GM23338 (cell line): ENCODE results near the gene NRCAM. TPM values are rescaled to one million over a fixed set of nuclear protein-coding genes. Genes with fewer than 3 reads are reported as not detected.

ENCODE experiments used
- ATAC-seq: fragments of 200-7000 bp; cut with Tn5 transposase; 3 replicates; pipeline ENCODE4 v1.9.1; 2020
- DNase-seq: peaks from one replicate; pipeline ENCODE4 v3.0.0-alpha.2; 2015; ENCODE audit warnings: low spot score
- H2AFZ ChIP-seq: fragments of 200-600 bp; sonication (generic); 2 replicates; pipeline ENCODE4 v1.8.0; 2016; ENCODE audit warnings: antibody characterized with exemption, mild to moderate bottlenecking, moderate library complexity
- H3F3A ChIP-seq: fragments of 200-600 bp; sonication (generic); replicated peaks from 2 replicates; pipeline ENCODE4 v1.8.0; 2017; ENCODE audit warnings: antibody characterized with exemption, mixed run types, low read depth
- H3K27ac ChIP-seq: fragments of 200-600 bp; sonication (generic); 2 replicates; pipeline ENCODE4 v1.6.1; 2016; ENCODE audit warnings: low read depth
- H3K27me3 ChIP-seq: fragments of 200-600 bp; sonication (generic); 2 replicates; pipeline ENCODE4 v1.8.0; 2016; ENCODE audit warnings: mild to moderate bottlenecking, mixed run types, moderate library complexity; ENCODE audit not compliant: insufficient read depth
- H3K36me3 ChIP-seq: fragments of 200-600 bp; sonication (generic); 2 replicates; pipeline ENCODE4 v1.8.0; 2016; ENCODE audit warnings: mild to moderate bottlenecking; ENCODE audit not compliant: insufficient read depth
- H3K4me1 ChIP-seq: fragments of 200-600 bp; sonication (generic); 2 replicates; pipeline ENCODE4 v1.8.0; 2016; ENCODE audit warnings: mild to moderate bottlenecking, moderate library complexity; ENCODE audit not compliant: insufficient read depth
- H3K4me2 ChIP-seq: fragments of 200-600 bp; sonication (generic); 2 replicates; pipeline ENCODE4 v1.7.1; 2017; ENCODE audit warnings: mixed run types
- H3K4me3 ChIP-seq: fragments of 200-600 bp; sonication (generic); 2 replicates; pipeline ENCODE4 v1.6.1; 2016; ENCODE audit warnings: mixed run types
- H3K79me2 ChIP-seq: fragments of 200-600 bp; sonication (generic); replicated peaks from 2 replicates; pipeline ENCODE4 v1.8.0; 2017; ENCODE audit warnings: mild to moderate bottlenecking; ENCODE audit not compliant: insufficient read depth
- H3K9me2 ChIP-seq: fragments of 200-600 bp; sonication (generic); 2 replicates; pipeline ENCODE4 v1.8.0; 2017; ENCODE audit not compliant: insufficient read depth
- H4K20me1 ChIP-seq: fragments of 200-600 bp; sonication (generic); replicated peaks from 2 replicates; pipeline ENCODE4 v1.8.0; 2017; ENCODE audit warnings: mild to moderate bottlenecking; ENCODE audit not compliant: insufficient read depth
- H3K27ac Mint-ChIP-seq: 2 replicates; pipeline ENCODE4 v1.8.0; 2020; ENCODE audit warnings: inconsistent platforms, mild to moderate bottlenecking, moderate library complexity, mixed read lengths
- H3K27me3 Mint-ChIP-seq: 3 replicates; pipeline ENCODE4 v1.8.0; 2022; ENCODE audit warnings: low read depth, mild to moderate bottlenecking, moderate library complexity, mixed read lengths, inconsistent platforms; ENCODE audit not compliant: insufficient read depth, poor library complexity
- H3K36me3 Mint-ChIP-seq: 3 replicates; pipeline ENCODE4 v1.8.0; 2021; ENCODE audit warnings: low read depth, mild to moderate bottlenecking, inconsistent platforms, moderate library complexity, mixed read lengths
- H3K4me1 Mint-ChIP-seq: 3 replicates; pipeline ENCODE4 v1.8.0; 2020; ENCODE audit warnings: mild to moderate bottlenecking, inconsistent platforms, mixed read lengths
- H3K4me3 Mint-ChIP-seq: 3 replicates; pipeline ENCODE4 v1.8.0; 2021; ENCODE audit warnings: moderate library complexity, mild to moderate bottlenecking, inconsistent platforms, mixed read lengths
- H3K9me3 Mint-ChIP-seq: 3 replicates; pipeline ENCODE4 v1.8.0; 2020; ENCODE audit warnings: moderate library complexity, mild to moderate bottlenecking, inconsistent platforms, mixed read lengths
- CREB1 ChIP-seq: fragments of 250-450 bp; sonication (Bioruptor Pico); IDR thresholded peaks from 2 replicates; pipeline ENCODE4 v1.5.0; 2020; ENCODE audit warnings: low read depth, mild to moderate bottlenecking, moderate library complexity
- ETS1 ChIP-seq: IDR thresholded peaks from 2 replicates; pipeline ENCODE4 v1.6.1; 2016; ENCODE audit warnings: antibody characterized with exemption
- EZH2phosphoT487 ChIP-seq: fragments of 200-600 bp; sonication (generic); IDR thresholded peaks from one replicate; pipeline ENCODE4 v1.8.1; 2018; ENCODE audit warnings: antibody characterized with exemption; ENCODE audit not compliant: unreplicated experiment
- JUNB ChIP-seq: IDR thresholded peaks from one replicate; pipeline ENCODE4 v1.6.1; 2016; ENCODE audit warnings: antibody characterized with exemption; ENCODE audit not compliant: unreplicated experiment
- NANOG ChIP-seq: IDR thresholded peaks from 2 replicates; pipeline ENCODE4 v1.6.1; 2016; ENCODE audit warnings: antibody characterized with exemption, borderline replicate concordance
- POLR2AphosphoS5 ChIP-seq: IDR thresholded peaks from 2 replicates; pipeline ENCODE4 v1.6.1; 2016; ENCODE audit warnings: antibody characterized with exemption, low read depth
- STAT1 ChIP-seq: IDR thresholded peaks from one replicate; pipeline ENCODE4 v1.6.1; 2016; ENCODE audit warnings: antibody characterized with exemption; ENCODE audit not compliant: unreplicated experiment
- ZNF114 ChIP-seq: fragments of 250-450 bp; sonication (Bioruptor Pico); IDR thresholded peaks from 2 replicates; pipeline ENCODE4 v1.5.0; 2020; ENCODE audit warnings: mild to moderate bottlenecking, moderate library complexity
- ZNF331 ChIP-seq: fragments of 250-450 bp; sonication (Bioruptor Pico); IDR thresholded peaks from 2 replicates; pipeline ENCODE4 v1.5.0; 2020; ENCODE audit warnings: low read depth, mild to moderate bottlenecking, moderate library complexity
- polyA plus RNA-seq: library from polyadenylated mRNA; unstranded; fragments of >200 nt; fragmentation: Nextera tagmentation; extraction: Ambion mirVana; gene quantifications from 2 replicates; pipeline ENCODE4 v1.2.1, GENCODE V29; 2016
- total RNA-seq: library from RNA; depleted of rRNA; stranded (reverse); fragments of >200 nt; shearing (Covaris generic); gene quantifications from 2 replicates; pipeline ENCODE4 v1.2.3, GENCODE V29; 2014
- TF ChIP-seq, protein P1 (sequence below): fragments of 250-450 bp; sonication (Bioruptor Pico); IDR thresholded peaks from 2 replicates; pipeline ENCODE4 v1.5.0; 2020; ENCODE audit warnings: mild to moderate bottlenecking, moderate library complexity

Gene NRCAM
- total and polyA plus RNA-seq, 2 experiments from 2014 or later = 2.5 to 6.8 TPM

DNA sequence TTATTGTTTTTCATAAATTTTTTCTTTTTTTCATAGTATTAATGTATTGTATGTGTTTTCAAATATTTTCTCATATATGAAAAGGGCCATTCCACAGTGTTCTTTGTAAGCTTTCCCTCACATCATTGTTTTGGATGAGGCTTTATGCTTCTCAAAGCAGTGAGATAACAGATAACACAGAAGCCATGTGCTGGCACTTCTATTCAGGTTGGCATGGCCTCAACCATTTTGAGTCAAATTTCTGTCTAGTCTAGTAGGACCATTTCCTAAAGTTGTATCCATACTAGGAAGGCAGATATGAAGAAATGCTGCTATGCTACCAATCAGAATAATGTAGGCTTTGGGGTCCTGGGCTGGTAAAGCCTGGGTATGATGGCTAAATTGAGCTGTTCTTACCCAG lies 190.2 kb downstream of the NRCAM start (continued):
- TF ChIP-seq, protein P1, sequence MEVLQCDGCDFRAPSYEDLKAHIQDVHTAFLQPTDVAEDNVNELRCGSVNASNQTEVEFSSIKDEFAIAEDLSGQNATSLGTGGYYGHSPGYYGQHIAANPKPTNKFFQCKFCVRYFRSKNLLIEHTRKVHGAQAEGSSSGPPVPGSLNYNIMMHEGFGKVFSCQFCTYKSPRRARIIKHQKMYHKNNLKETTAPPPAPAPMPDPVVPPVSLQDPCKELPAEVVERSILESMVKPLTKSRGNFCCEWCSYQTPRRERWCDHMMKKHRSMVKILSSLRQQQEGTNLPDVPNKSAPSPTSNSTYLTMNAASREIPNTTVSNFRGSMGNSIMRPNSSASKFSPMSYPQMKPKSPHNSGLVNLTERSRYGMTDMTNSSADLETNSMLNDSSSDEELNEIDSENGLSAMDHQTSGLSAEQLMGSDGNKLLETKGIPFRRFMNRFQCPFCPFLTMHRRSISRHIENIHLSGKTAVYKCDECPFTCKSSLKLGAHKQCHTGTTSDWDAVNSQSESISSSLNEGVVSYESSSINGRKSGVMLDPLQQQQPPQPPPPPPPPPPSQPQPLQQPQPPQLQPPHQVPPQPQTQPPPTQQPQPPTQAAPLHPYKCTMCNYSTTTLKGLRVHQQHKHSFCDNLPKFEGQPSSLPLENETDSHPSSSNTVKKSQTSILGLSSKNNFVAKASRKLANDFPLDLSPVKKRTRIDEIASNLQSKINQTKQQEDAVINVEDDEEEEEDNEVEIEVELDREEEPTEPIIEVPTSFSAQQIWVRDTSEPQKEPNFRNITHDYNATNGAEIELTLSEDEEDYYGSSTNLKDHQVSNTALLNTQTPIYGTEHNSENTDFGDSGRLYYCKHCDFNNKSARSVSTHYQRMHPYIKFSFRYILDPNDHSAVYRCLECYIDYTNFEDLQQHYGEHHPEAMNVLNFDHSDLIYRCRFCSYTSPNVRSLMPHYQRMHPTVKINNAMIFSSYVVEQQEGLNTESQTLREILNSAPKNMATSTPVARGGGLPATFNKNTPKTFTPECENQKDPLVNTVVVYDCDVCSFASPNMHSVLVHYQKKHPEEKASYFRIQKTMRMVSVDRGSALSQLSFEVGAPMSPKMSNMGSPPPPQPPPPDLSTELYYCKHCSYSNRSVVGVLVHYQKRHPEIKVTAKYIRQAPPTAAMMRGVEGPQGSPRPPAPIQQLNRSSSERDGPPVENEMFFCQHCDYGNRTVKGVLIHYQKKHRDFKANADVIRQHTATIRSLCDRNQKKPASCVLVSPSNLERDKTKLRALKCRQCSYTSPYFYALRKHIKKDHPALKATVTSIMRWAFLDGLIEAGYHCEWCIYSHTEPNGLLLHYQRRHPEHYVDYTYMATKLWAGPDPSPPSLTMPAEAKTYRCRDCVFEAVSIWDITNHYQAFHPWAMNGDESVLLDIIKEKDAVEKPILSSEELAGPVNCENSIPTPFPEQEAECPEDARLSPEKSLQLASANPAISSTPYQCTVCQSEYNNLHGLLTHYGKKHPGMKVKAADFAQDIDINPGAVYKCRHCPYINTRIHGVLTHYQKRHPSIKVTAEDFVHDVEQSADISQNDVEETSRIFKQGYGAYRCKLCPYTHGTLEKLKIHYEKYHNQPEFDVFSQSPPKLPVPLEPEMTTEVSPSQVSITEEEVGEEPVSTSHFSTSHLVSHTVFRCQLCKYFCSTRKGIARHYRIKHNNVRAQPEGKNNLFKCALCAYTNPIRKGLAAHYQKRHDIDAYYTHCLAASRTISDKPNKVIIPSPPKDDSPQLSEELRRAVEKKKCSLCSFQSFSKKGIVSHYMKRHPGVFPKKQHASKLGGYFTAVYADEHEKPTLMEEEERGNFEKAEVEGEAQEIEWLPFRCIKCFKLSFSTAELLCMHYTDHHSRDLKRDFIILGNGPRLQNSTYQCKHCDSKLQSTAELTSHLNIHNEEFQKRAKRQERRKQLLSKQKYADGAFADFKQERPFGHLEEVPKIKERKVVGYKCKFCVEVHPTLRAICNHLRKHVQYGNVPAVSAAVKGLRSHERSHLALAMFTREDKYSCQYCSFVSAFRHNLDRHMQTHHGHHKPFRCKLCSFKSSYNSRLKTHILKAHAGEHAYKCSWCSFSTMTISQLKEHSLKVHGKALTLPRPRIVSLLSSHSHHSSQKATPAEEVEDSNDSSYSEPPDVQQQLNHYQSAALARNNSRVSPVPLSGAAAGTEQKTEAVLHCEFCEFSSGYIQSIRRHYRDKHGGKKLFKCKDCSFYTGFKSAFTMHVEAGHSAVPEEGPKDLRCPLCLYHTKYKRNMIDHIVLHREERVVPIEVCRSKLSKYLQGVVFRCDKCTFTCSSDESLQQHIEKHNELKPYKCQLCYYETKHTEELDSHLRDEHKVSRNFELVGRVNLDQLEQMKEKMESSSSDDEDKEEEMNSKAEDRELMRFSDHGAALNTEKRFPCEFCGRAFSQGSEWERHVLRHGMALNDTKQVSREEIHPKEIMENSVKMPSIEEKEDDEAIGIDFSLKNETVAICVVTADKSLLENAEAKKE (CRISPR knock-in tag) = no peak
- TF ChIP-seq STAT1 = no peak
- no peak for TF ChIP-seq EZH2phosphoT487
- TF ChIP-seq NANOG = no peak
- TF ChIP-seq JUNB = no peak

GRCh38 chr7:108265007-108265406 lies 191.2 kb downstream of the NRCAM start:
- H4K20me1 ChIP-seq = no peaks in the 10 kb centered on the region
- peaks cover 8% of the 10 kb centered on the region for H3K4me1 ChIP-seq
- no peaks in the 10 kb centered on the region for H3F3A ChIP-seq
- H3K36me3 ChIP-seq = no peaks in the 10 kb centered on the region
- H3K36me3 Mint-ChIP-seq = no peaks in the 10 kb centered on the region; the same call in 2 of the 3 replicates
- no peak overlapping the region for H3K27ac Mint-ChIP-seq
- no peaks in the 10 kb centered on the region for H3K79me2 ChIP-seq
- H3K4me1 Mint-ChIP-seq = peaks cover 17% of the 10 kb centered on the region
- peaks cover 4% of the 10 kb centered on the region; the same call in 1 of the 3 replicates for H3K9me3 Mint-ChIP-seq
- no peaks in the 10 kb centered on the region for H3K9me2 ChIP-seq
- H3K4me3 Mint-ChIP-seq = no peak overlapping the region
- no peak overlapping the region for H2AFZ ChIP-seq
- H3K27ac ChIP-seq = no peak overlapping the region
- DNase-seq (no peak), ATAC-seq (no peak)
- H3K4me3 ChIP-seq = no peak overlapping the region
- no peaks in the 10 kb centered on the region for H3K27me3 ChIP-seq
- no peak overlapping the region for H3K4me2 ChIP-seq
- H3K27me3 Mint-ChIP-seq = no peaks in the 10 kb centered on the region
- TF ChIP-seq ZNF114 (CRISPR knock-in tag) (no peak), JUNB (no peak), CREB1 (no peak), POLR2AphosphoS5 (no peak), ETS1 (no peak), EZH2phosphoT487 (no peak), ZNF331 (no peak), NANOG (no peak)
- TF ChIP-seq, protein P1 (CRISPR knock-in tag) = no peak
